ENCODE results near the gene ZNF236.

- no peak for TF ChIP-seq POLR2A (IDR thresholded peaks at IDR 0.05)
- no peak for TF ChIP-seq CTCF (IDR thresholded peaks at IDR 0.05)
- no peak for TF ChIP-seq POLR2AphosphoS5 (IDR thresholded peaks at IDR 0.05; ENCODE audit: insufficient read depth in 1 of 2, low read depth in 1 of 2)
These were observed 194.6 kb downstream of the ZNF236 start for GRCh38 chr18:77016936-77017335.

Data from vagina (tissue), 2 donors.